Measurements from ENCODE around the gene TMEM131. TPM values are rescaled to one million over a fixed set of nuclear protein-coding genes. Genes with fewer than 3 reads are reported as not detected.

The TMEM131 gene
- total and polyA plus RNA-seq, 2 of the 8 experiments (the other 6 are each of a cell fraction or from before 2014, with no cell fraction given): 9.7 to 22.9 TPM

GRCh38 chr2:97713296-97714083, 282.3 kb downstream of the TMEM131 start, which contains the start of gene ZAP70 (continued):
- TF ChIP-seq SIRT6 (IDR thresholded peaks at IDR 0.05; ENCODE audit: low read length) (no peak), EP300 (IDR thresholded peaks at IDR 0.05; ENCODE audit: borderline replicate concordance in 1 of 2, low read depth in 2 of 2, low read length in 2 of 2) (no peak), BCL11A (IDR thresholded peaks at IDR 0.05; ENCODE audit: low read depth in 2 of 2, low read length in 2 of 2) (no peak)

Measured in H1 (cell line).